Stimulated activated CD4-positive, alpha-beta T cell treated with anti-CD3 and anti-CD28 coated beads, TNF-alpha, amount 100 ng/mL, for 4 hours (primary cell): ENCODE data around the gene SRCIN1.

Experiments used
- DNase-seq, 3 experiments: peaks; one replicate each; pipeline ENCODE4 v3.0.0-alpha.2; 2020; ENCODE audit warnings: low read depth in 3 of 3

SRCIN1 gene

DNA sequence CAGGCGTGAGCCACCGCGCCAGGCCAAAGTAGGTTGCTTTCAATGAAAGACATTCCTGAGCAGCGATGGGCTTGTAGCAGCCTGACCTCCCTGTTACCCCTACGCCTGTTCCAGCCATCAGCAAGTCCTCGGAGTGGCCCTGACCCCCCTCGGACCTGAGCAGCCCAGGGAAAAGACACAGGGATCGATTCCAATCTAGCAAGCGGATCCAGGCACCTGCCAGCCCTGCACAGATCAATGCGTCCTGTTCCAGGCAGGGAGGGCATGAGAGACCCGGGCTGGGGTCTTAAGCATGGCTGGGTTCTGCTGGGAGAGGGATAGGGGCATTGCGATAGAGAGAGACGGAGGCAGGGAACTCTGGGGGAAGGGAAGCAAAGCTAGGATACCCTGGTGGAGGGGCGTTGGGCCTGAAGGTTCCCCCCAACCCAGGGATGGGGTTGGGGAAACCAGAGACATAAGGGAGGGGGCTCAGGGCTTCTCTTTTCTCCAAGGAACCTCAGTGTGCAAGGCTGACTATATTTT is 21.9 kb downstream of the SRCIN1 start:
- no peak for DNase-seq

DNA sequence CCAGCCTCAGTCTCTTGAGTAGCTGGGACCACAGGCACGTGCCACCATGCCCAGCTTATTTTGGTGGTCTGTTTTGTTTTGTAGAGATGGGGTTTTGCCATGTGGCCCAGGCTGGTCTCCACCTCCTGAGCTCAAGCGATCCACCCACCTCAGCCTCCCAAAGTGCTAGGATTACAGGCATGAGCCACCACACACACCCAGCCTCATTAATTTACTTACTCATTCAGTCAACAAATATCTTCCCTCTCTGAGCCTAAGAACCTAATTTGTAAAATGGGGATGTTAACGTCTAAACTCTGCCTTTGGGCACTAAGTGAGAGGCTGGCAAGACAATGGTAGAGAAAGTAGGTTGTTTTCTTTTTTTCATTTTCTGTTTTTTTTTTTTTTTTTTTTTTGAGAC is 22.6 kb downstream of the SRCIN1 start:
- no peak for DNase-seq

DNA sequence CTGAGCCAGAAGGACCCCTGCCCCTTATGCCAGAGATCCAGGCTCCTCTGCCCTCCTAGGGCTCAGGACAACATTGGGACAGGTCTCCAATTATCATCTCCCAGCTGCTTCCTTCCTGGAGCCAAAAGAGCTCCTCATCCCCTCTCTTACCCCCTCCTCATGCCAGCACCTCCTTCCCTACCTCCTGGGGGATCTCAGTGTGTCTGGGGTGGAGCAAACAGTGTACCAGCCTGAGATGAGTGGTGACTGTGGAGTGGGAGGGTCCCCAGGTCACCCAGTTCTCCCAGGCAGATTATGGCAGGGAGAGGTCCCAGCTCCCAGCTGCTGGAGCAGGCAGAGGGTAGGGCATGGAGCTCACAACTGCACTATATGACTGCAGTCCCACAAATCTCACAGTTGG is 23.7 kb downstream of the SRCIN1 start:
- no peak for DNase-seq

DNA sequence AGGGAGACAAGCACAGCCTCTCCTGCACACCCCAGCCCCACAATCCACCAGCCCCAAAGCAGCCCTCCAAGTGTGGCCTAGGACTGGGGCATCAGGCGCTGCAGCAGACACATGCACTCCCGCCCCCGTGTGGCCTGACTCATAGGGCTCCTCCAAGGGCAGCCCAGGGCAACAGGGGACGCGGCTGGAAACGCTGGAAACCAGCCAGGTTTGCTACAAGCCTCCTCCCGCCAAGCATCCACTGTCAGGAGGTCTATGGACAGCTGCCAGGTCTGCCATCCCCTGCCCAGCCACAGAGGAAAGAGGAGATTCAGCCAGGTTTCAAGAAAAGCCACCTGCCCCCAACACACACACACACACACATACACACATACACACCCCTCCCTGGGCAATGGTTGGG is 25.8 kb downstream of the SRCIN1 start:
- DNase-seq: no peak

DNA sequence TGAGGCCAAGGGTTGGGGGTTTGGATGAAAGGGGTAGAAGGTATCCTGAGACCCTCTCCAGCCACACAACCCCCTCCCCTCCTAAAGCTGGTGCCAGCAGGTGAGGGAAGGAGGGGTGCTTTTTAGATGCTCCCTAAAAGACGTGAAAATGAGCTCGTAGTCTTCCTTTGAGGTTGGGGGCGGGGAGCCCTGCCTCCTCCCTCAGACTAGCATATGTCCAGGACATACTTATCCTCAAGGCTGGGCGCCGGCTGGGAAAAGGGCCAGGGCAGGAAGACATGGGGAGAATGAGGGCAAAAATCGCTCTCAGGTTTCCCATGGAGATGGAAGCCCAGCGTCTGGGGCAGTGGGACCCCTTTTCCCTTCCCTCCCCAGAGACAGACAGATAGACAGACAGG is 26.7 kb downstream of the SRCIN1 start:
- no peak for DNase-seq

DNA sequence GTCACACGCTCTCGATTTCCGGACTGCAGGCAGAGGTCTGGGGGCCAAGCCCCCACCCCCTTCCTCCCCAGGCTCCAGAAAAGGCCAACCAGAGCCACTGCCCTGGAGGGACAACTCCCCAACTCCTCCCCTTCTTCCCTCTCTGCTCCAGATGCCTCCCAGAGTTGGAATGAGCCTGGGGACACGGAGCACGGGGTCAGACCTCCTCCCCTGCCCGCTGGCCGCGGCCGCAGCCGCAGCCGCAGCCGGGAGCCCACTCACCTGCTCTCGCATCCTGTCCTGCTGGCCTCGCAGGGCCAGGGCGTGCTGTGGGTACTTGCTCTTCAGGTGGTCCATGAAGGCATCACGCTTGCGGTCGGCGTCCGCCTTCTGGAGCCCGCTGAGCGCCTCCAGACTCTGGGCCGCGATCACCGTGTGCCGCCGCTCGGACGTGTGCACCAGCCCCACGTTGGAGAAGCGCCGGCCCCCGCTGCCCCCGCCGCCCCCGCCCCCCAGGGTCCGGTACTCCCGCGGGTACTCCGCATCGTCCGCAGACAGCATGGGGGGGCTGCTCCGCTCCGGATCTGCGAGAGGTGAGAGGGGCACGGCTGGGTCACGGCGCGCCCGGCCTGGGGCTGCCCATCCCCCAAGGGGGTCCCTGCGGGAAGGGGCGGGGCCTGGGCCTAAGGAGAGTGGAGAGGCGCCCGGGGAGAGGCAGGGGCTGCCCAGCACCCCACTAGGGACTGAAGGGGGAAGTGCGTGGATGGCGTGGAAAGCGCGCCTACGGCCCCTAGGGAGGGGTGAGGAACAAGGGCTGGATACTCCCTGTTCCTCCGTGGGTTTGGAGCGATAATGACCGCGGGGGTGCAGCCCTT is 27.3 kb downstream of the SRCIN1 start:
- DNase-seq: no peak

DNA sequence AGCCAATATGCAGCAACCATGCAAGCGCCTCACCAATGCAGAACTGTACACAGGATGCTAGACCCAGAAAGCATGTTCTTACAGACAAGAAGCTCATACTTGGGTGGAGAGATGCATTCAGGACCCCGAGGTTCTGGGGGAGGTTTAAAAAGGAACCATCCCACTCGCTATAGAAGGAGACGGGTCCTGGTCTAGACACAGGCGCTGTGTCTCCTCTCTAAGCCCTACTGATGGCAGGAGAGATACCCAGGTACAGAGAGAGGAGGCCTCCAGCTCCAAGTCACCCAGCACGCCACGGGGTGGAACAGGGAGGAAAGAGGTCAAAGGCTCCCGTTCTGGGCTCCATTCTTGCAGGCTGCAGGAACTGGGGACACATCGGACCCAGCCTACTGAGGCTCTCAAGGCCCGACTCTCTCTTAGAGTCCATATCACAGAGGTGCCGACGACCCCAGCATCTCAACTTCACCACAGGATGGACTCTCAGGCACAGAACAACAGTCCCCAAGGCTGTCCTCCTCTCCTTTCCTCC is 28.0 kb downstream of the SRCIN1 start:
- DNase-seq: no peak

DNA sequence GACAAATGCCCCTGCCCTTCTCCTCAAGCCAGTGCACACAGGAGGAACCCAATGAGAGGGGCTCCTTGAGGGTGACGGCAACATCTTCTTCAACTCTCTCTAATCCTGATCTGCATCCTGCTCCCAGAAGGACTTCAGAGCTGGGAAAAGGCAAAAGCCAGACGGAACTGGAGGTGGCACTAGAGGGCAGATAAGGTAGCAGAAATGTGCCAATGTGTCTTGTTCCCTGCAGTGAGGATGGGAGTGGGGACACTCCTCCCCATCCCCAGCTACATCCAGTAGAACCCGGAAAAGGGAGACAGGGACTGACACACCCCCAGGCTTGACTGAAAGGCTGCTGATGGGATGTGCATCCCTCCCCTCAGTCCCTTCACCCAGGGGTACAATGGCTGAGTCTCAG is 28.5 kb downstream of the SRCIN1 start:
- no peak for DNase-seq

DNA sequence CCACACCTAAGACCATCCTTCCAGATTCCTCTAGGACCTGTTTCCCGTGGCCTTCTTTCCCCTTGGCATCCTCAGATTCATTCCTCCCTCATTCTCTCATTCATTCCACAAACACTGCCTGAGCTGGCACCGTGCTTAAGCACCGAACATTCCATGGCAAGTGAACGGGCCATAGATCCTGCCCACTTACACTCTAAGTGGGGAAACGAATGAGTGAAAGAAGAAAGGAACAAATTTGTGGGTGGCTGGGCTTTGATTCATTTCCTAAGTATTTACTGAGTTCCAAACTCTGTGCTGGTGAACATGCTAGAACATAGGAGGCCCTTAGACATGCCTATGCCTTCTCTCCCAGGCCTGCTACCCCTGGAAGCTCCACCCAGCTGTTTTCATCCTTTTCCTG is 30.0 kb downstream of the SRCIN1 start:
- no peak for DNase-seq

DNA sequence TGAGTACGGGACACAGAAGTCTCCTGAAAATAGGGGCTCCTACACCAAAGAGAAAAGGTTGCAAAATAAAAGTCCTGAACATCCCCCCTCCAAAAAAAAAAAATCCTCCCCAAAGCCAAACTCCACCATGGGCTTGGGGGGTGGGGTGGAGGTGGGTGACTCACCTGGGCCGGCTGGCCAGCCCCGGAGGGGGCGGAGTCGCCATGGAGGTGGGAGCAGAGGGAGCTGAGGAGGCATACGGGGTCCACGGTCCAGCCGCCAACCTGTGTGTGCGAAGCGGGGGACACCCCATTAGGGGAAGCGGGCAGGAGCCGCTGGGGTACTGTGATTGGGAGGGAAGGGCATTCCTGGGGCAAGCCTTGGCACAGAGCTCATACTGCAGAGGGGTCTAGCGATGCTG is 31.0 kb downstream of the SRCIN1 start:
- no peak for DNase-seq

DNA sequence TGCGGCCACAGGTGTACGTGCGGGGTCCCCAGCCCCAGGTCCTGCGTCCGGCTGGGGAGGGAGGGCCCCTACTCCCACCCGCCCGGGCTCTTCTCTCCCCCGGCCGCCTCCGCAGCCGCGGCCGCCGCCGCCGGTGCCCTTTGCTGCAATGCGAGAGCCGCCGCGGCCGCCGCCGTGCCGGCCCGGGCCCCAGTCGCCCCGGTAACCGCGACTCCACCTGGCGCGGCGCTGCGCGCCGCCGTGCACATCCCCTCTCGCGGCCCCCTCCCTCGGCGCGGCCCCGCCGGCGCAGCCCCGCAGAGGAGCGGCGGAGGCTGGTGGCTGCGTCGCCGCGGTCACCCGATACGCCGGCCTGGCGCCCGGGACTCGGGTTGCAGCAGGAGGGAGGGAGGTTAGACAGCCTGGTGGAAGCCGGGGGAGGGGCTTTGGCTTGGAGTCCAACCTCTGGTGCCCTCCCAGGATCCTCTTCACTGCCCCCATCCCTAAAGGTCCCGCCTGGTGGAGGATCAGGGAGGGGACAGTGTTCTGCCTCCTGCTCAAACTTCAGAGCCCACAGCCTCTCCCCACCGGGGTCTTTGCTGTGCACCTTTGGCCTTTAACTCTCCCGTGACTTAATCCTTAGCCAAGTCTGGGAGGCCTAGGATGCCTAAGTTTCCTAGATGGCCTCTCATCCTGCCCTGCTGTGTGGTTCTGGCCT is 32.9 kb downstream of the SRCIN1 start:
- DNase-seq: no peak

DNA sequence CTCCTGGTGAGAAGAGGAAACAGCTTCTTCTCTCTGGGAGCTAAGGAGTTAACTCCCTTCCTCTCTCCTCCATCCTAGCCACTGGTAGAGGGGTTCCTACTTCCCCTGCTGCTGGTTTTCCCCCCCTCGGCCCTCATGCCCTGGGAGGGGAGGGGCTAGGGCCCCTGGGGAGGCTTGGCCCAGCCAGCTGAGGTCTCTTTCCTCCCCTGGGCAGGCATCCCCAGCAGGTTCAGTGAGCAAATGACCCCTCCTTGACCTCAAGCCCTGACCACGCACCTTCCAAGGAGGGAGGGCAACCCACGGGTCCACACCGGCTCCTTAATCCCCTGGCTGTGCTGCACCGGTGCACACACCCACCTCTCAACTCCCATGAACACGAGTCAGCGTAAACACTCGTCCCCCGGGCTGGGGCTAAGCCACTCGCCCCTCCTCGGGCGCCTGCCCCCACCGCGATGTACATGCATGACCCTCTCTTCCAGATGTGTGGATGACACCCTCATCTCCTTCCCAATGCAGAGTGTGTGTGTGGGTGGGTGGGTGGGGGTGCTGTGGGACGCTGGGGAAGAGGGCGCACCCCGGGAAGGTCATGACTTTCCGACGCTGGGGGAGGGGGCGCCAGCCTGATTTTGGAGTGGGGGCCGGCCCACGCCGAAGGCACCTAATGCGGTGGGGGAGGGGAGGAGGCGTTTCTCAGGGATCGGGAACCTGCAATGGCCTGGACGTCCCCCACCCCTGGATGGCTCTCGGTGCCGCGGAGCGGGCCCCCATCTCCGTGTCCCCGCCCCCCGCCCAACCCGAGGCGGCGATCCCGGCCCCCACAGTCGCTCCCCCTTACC is 33.7 kb downstream of the SRCIN1 start:
- DNase-seq: no peak

DNA sequence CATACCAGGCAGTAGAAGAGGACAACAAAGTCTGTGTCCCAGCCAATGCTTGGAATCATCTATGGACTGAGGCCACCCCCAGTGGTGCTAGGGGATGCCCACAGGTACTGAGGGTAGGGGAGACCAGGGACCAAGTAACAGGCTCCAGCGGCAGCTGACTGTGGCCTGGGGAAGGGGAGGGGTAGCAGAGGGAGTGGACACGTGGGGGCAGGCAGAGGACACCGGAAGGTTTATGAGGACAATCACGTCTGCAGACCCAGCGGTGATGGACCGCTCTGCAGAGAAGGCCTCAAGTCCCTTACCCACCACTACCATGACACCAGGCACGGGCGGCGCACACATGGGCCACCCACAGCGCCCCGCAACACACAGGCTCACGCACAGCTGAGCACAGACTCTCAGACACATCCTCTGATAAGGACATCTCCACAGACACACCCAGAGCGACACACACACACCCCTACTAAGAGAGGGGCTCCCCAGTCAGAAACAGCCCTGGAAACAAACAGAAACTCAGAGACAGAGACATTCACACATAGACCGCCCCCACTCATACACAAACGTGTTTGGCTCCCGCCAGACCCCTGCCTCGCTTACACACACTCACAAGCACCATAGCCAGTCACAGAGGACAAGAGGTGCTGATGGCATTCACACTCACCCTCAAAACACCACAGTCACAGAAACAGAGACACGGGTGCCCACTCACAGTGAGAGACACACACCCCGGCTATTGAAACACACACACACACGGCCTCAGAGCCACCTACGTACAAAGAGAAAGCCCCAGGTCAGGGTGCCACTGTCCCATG is 35.8 kb downstream of the SRCIN1 start:
- no peak for DNase-seq

DNA sequence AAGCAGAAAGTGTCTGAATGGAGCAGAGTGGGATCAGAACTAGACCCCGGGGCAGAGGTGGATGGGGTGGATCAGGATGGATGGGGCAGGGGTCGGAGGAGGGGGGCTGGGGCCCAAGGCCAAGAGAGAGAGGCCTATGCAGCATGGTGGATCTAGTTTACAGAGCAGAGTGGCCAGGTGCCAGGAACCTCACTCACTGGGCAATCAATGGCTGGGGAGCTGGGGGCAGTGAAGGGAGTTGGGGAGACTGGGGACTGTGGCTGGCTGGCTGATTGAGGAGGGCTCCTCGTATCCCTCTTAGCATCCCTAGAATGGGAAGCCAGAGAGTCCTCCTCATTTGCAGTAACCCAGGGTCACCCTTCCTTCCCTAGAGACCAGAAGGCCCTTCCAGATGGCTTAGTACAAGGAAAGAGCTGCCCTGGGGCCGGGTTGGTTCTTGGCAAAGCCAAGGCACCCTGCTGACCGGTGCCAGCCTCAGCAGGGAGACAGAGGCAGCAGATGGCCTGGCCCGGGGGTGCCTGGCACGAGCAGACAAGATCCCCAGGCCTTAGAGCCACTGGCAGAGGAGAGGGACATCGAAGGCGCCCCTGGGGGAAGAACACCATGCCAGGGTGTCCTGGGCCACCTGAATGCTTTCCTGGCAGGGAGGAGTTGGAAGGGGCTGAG is 36.8 kb downstream of the SRCIN1 start:
- DNase-seq: no peak

DNA sequence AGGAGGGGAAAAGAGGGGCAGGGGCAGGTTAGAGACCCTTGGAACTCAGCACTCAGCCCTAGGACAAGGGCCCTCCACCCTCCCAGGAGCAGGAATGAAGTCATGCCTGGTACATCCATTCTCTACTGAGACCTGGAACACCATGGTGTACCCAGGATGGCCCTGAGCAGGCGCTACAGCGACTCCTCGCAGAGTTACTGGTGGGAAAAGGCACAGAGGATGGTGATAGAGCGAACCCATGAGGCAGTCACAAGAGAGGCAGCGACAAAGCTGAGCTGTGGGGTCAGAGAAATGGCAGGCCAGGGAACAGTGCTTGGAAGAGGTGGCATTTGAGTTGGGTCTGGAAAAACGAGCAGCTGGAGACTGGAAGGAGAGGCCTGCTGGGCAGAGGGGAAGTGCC is 37.5 kb downstream of the SRCIN1 start:
- DNase-seq: no peak

DNA sequence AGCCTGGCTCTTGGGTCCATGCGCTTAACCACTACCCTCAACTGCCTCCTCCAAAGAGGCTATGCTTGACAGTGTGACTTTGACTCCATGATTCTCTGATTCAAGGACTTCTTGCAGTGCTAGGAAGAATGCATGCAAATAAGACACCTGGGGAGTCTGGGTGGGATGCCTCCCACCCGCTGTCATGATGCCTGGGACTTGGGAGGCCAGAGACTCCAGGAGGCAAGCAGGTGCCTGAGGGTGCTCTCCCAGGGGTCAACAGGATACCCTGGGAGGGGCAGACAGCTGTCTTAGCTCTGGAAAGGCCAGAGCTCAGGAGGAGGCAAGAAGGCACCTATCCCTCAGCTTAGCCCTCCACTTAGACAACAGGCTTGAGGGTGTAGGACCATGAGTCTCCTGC is 38.4 kb downstream of the SRCIN1 start:
- DNase-seq: no peak

DNA sequence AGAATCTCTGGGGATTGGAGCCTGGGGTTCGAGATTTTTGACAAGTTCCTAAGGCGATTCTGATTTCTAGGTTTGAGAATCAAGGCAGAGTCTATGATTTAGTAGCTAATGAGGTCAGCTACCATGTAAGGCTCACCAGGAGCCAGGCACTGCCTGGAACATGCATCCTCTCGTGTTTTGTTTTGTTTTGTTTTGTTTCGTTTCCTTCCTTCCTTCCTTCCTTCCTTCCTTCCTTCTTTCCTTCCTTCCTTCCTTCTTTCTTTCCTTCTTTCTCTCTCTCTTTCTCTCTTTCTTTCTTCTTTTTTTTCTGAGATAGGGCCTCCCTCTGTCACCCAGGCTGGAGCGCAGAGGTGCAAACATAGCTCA is 39.1 kb downstream of the SRCIN1 start:
- DNase-seq: no peak

DNA sequence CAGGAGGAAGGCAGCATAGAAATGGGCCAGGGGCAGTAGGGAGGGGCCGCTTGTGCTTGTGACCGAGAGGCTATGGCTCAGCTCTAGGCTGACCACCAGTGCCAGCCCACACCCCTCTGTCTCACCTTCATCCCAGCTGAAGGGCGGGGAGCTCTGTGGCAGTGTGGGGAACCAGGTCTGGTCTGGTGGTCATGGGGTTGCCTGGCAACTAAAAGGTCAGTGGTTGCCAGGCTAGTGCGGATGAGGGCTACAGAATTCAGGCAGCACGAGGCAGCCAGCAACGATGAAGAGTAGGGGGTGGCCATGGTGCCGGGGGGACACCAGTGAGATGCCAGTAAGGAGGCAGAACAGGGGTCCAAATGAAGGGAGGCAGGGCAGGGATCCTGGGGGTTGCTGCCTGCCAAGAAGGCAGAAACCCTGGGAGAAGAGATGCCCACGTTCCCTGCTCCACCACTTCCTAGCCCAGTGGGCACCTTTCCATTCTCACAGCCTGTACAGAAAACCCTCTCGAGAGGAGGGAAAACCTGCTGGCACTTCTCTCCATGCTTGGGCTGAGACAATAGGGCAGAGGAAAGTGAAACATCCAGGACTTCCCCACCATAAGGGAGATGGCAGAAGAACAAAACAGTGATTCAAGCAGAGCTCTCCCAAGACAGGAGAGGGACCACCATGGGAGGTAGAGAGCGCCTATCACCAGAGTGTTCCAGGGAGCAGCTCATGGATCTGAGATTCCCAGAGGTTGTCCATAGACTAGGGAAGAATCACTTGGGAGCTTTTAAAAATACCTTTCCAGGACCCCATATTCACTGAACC is 39.7 kb downstream of the SRCIN1 start:
- no peak for DNase-seq

DNA sequence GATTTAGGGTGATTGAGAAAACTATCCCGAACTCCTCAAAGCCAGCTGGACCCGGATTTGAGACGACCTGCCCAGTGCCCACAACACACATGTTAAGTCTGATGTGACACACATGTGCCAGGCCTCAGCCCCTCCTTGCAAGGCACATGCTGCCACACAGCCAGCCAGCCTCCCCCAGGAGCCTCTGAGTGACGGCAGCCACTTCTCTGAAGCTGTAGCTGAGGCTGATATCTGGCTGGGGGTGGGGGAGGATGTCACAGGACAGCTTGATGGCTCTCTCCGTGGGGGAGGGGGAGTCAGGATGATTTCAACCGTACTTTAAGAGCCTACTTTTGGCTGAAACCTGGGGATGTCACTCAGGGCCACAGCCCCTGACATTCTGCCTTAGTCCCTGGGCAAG is 40.9 kb downstream of the SRCIN1 start:
- DNase-seq: no peak
